Cardiac fibroblast (primary cell): ENCODE measurements around the gene VWA5B2.

Experiments used
- DNase-seq, 2 donors: peaks; one replicate each; pipeline versions ENCODE4 v3.0.0 to v3.0.0-alpha.2; 2010; ENCODE audit warnings: low read depth in 2 of 2
- H3K4me3 ChIP-seq, 2 donors: replicated peaks in 1 of 2; 1 replicate in 1 of 2; 2 replicates in 1 of 2; pipeline ENCODE4 v1.5.1; 2011; ENCODE audit warnings: low read depth in 2 of 2, low read length in 2 of 2, mild to moderate bottlenecking in 2 of 2, moderate library complexity in 1 of 2
- TF ChIP-seq, protein P1 (sequence below): IDR thresholded peaks from one replicate; pipeline ENCODE4 v1.5.1; 2011; ENCODE audit warnings: low read depth, mild to moderate bottlenecking, low read length, inconsistent platforms

VWA5B2 gene

DNA sequence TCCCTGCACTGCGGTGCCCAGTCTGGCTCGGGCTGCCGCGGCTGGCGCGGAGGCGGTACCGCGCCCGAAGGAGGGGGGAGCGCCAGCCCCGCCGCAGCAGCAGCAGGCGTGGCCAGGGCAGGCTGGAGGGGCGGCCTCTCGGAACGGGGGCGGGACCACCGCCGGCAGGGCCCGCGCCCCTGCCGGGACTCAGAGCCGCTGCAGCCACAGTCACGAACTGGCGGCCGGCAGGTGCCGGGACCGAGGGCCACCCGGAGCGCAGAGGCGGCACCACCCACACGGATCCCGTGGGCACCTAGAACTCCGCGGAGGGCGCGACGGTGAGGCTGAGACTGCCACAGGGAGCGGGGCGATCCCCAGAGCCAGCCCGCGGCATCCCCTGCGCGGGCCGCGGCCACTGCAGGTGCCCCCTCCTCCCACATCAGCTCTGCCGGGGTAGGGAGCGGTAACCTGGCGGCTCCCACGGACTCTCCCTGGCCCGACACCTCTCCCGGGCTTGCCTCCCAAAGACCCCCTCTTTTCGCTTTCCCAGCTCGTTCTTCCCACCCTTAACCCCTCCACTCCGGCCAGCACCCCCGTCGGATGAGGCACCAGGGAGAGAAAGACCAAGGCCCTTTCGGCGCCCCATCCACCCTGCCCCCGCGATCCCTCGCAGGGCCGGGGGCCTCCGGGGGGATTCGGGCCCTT lies at the start of gene VWA5B2:
Gene VWA5B2 (plus strand): TSS at position 192 of the 687 bp plus-strand sequence. CDS start 944 bp downstream, outside the sequence.
- peak within 1 kb of the TSS; percentile 21 to 30 for H3K4me3 ChIP-seq

DNA sequence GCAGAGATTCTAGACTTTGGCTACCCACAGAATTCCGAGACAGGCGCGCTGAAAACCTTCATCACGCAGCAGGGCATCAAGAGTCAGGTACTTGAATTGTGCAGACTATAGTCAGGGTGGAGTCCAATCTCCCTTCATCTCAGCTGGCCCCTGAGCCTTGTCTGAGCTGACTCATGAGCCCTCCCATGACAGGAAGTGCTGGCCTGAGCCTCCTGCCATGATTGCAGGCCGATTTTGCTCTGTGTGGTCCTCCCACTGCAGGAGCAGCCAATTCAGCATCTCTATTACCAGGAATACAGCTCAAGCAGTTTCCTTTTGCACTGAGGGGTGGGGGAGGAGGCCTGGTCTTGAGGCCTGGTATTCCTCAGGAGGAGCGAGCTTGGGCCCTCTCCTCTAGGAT lies 49.2 kb upstream of the VWA5B2 start:
- no peak overlapping the region for H3K4me3 ChIP-seq
- peak; percentile 79 to 83 for DNase-seq
- TF ChIP-seq, protein P1, sequence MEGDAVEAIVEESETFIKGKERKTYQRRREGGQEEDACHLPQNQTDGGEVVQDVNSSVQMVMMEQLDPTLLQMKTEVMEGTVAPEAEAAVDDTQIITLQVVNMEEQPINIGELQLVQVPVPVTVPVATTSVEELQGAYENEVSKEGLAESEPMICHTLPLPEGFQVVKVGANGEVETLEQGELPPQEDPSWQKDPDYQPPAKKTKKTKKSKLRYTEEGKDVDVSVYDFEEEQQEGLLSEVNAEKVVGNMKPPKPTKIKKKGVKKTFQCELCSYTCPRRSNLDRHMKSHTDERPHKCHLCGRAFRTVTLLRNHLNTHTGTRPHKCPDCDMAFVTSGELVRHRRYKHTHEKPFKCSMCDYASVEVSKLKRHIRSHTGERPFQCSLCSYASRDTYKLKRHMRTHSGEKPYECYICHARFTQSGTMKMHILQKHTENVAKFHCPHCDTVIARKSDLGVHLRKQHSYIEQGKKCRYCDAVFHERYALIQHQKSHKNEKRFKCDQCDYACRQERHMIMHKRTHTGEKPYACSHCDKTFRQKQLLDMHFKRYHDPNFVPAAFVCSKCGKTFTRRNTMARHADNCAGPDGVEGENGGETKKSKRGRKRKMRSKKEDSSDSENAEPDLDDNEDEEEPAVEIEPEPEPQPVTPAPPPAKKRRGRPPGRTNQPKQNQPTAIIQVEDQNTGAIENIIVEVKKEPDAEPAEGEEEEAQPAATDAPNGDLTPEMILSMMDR: no peak

More for the DNA sequence above, at the start of gene VWA5B2:
- TF ChIP-seq, protein P1: no peak
- peak in 1 of 2 donors; percentile 42 for DNase-seq

DNA sequence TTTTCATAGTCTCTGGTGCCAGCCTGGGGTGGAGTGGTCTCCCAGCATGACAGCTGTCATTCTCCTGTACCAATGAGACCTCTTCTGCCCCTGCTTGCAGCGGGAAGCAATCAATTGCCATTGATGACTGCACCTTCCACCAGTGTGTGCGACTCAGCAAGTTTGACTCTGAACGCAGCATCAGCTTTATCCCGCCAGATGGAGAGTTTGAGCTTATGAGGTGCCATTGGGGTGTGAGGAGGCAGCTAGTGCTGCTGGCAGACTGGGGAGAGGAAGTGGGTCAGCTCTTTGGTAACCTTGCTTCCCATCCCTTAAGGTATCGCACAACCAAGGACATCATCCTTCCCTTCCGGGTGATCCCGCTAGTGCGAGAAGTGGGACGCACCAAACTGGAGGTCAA lies 47.8 kb upstream of the VWA5B2 start:
- no peak for DNase-seq
- no peak overlapping the region for H3K4me3 ChIP-seq
- TF ChIP-seq, protein P1: no peak

DNA sequence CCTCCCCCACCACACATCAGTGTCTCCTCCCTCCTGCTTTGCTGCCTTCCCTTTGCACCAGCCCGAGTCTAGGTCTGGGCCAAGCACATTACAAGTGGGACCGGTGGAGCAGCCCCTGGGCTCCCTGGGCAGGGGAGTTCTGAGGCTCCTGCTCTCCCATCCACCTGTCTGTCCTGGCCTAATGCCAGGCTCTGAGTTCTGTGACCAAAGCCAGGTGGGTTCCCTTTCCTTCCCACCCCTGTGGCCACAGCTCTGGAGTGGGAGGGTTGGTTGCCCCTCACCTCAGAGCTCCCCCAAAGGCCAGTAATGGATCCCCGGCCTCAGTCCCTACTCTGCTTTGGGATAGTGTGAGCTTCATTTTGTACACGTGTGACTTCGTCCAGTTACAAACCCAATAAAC lies 45.7 kb upstream of the VWA5B2 start:
- TF ChIP-seq, protein P1: no peak
- no peak for DNase-seq
- no peak overlapping the region for H3K4me3 ChIP-seq

DNA sequence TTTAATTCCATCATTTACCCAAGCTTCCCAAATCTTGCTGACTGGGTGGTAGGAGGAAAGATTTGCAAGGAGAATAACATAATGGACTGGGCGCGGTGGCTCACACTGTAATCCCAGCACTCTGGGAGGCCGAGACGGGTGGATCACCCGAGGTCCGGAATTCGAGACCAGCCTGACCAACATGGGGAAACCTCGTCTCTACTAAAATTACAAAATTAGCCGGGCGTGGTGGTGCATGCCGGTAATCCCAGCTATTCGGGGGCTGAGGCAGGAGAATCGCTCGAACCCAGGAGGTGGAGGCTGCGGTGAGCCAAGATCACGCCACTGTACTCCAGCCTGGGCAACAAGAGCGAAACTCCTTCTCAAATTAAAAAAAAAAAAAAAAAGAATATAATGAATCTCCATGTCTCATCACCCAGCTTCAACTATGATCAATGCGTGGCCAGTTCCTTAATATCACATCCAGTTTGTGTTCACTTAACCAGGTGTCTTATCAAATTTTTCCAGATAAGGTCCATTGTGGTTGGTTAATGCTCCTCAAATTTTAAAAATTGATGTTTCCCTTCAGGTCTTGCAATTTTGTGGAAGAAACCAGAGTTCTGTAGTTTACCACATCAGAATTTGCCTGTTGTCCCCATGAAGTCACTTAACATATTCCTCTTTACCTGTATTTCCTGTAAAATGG lies 44.7 kb upstream of the VWA5B2 start:
- H3K4me3 ChIP-seq: no peak overlapping the region
- TF ChIP-seq, protein P1: no peak
- no peak for DNase-seq

DNA sequence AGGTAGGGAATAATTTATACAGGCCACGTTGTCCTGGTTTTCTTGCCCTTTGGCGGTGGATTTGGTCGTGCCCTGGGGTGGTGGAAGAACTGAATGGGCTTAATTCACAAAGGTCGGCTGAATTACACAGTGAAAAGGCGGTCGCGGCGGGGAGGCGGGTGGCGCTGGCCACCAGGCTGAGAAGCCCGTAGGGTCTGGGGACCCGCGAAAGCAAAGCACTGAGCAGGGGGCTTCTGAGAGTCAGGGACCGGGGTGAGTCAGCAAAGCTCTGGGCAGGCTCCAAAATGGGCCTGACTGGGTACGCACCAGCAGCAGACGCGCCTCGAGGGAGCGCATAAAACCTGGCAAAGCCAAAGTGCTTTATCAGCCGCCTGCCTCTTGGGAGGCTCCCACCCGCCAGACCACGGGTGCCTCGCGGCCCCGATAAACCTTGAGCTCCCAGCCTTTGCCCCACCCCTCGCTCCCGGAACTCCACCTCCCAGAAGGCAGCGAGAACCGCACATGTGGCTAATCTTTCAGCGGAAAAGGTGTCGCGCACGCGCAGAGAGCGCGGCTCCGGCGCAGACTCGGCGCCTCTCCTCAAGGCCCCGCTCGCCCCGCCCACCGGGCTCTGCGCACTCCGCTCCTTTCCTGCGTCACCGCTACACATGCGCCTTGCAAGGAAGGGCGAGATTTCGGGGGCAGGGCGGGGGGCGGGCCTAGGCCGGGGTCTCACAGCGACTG lies 43.8 kb upstream of the VWA5B2 start:
- TF ChIP-seq, protein P1: no peak
- DNase-seq: peak; percentile 99
- H3K4me3 ChIP-seq: peak overlapping the region; percentile 75 to 98
